Activated naive CD4-positive, alpha-beta T cell treated with anti-CD3 and anti-CD28 coated beads, Interleukin-2, amount 10 ng/mL, durations not matched to agents 7 days and 5 days (primary cell): ENCODE measurements around the gene UNC79.

Experiments used
- CTCF ChIA-PET: fragments of 350-600 bp; sonication (Branson Sonifier 250); formaldehyde crosslinking; loops from one replicate; lab custom pipeline; 2021; ENCODE audit warnings: antibody characterized with exemption; lab: Charles Lee
- DNase-seq: peaks from one replicate; pipeline ENCODE4 v3.0.0-alpha.2; 2020
- H3K27ac Mint-ChIP-seq: one replicate; pipeline ENCODE4 v1.8.0; 2021; ENCODE audit warnings: mild to moderate bottlenecking, moderate library complexity, mixed read lengths
- H3K27me3 Mint-ChIP-seq: one replicate; pipeline ENCODE4 v1.8.0; 2021; ENCODE audit warnings: mild to moderate bottlenecking, mixed read lengths
- H3K36me3 Mint-ChIP-seq: one replicate; pipeline ENCODE4 v1.8.0; 2021; ENCODE audit warnings: mixed read lengths
- H3K4me1 Mint-ChIP-seq: one replicate; pipeline ENCODE4 v1.8.0; 2021; ENCODE audit warnings: mixed read lengths
- H3K4me3 Mint-ChIP-seq: one replicate; pipeline ENCODE4 v1.8.0; 2021; ENCODE audit warnings: mild to moderate bottlenecking, moderate library complexity, mixed read lengths
- H3K9me3 Mint-ChIP-seq: one replicate; pipeline ENCODE4 v1.8.0; 2021; ENCODE audit warnings: mixed read lengths

The UNC79 gene

DNA sequence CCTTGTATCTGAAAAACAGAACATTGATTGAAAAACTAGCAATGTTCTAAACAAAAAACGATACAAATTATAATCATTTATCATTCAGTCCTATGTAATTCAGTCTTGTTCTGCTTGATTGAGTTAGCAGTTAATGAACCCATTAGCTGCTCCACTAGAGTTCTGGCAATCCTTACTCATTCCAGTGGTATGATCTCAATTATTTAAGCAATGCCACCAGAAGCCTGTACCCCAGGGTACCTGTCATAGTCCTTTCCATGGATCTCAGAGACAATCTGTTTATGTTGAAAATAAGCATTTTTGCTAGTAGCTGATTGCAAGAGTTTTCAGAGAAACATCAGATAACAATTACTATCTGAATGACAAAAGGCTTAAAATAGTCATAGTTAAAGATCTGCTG, 115.9 kb downstream of the UNC79 start:
- H3K9me3 Mint-ChIP-seq: no peaks in the 10 kb centered on the region
- peaks cover 20% of the 10 kb centered on the region for H3K27me3 Mint-ChIP-seq
- CTCF ChIA-PET: no interaction called here
- no peaks in the 10 kb centered on the region for H3K4me1 Mint-ChIP-seq
- H3K4me3 Mint-ChIP-seq: no peak overlapping the region
- DNase-seq: no peak
- no peaks in the 10 kb centered on the region for H3K36me3 Mint-ChIP-seq
- H3K27ac Mint-ChIP-seq: no peak overlapping the region

DNA sequence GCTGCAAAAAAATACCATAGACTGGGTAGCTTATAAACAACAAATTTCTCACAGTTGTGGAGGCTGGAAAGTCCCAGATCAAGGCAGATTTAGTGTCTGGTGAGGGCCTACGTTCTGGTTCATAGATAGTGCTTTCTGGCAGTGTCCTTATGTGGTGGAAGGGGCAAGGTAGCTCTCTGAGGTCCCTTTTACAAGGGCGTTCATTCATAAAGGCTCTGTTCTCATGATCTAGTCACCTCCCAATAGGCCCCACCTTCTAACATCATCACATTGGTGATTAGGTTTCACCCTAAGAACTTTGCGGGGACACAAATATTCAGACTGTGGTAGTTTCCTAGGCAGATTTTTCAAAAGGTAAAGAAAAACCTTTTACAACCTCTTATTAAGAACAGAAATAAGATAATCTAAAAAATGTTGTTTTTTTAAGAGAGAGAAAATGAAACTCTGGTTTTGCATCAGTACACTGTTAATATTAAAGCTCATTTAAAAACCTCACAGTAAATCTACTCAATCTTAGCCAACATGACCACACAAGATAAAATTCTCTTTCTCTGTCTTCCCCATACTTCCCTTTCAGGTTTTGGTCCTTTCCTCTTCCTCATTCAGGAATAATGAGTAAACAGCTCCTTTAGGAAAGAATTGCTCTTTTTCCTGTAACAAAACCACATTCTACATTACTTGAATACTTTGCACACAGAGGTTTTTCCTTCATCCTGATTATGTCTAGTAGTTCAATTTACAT, 117.5 kb downstream of the UNC79 start:
- Mint-ChIP-seq H3K36me3 (no peaks in the 10 kb centered on the region), H3K4me3 (no peak overlapping the region), H3K9me3 (no peaks in the 10 kb centered on the region), H3K4me1 (no peaks in the 10 kb centered on the region), H3K27ac (no peak overlapping the region), H3K27me3 (peaks cover 15% of the 10 kb centered on the region)
- no peak for DNase-seq
- CTCF ChIA-PET: no interaction called here

DNA sequence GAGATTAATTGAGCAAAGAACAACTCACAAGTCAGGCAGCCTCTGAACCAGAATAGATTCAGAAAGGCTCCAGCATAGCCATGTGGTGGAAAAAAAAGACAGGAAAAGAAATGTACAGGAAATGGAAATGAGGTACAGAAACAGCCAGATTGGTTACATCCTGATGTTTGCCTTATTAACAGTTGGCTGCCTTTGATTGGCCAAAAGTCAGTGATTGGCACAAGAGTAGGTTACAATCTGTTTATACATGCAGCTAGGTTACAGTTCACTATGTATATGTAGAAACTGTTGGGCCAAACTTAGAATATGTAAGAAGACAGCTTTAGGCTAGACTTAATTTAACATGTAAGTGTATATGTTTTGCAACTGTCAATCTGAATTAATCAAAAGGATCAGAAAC, 118.9 kb downstream of the UNC79 start:
- no peaks in the 10 kb centered on the region for H3K4me1 Mint-ChIP-seq
- no peak overlapping the region for H3K4me3 Mint-ChIP-seq
- H3K36me3 Mint-ChIP-seq: no peaks in the 10 kb centered on the region
- CTCF ChIA-PET: no interaction called here
- no peak overlapping the region for H3K27ac Mint-ChIP-seq
- no peak for DNase-seq
- peaks cover 10% of the 10 kb centered on the region for H3K27me3 Mint-ChIP-seq
- H3K9me3 Mint-ChIP-seq: no peaks in the 10 kb centered on the region

DNA sequence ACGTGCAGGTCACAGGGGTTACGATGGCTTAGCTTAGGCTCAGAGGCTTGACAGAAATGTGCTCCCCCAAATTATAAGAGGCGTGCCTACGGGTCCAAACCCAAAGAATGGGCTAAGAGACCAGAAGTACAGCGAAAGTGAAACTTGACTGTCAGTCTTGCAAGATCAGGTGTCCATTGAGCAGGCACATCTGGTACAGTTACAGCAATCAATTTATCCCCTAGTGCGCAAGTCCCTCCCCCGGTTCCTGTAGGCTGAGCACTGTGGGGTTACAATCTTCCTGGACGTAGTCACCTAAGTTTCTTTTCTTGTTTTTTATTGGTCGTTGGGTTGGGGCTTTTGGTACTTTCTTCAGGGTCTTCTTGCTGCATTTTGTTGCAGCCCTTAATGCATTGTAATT, 134.2 kb downstream of the UNC79 start:
- Mint-ChIP-seq H3K9me3 (no peaks in the 10 kb centered on the region), H3K36me3 (no peaks in the 10 kb centered on the region), H3K27ac (no peak overlapping the region), H3K27me3 (peaks cover 3% of the 10 kb centered on the region), H3K4me3 (no peak overlapping the region), H3K4me1 (no peaks in the 10 kb centered on the region)
- CTCF ChIA-PET: no interaction called here
- DNase-seq: no peak

DNA sequence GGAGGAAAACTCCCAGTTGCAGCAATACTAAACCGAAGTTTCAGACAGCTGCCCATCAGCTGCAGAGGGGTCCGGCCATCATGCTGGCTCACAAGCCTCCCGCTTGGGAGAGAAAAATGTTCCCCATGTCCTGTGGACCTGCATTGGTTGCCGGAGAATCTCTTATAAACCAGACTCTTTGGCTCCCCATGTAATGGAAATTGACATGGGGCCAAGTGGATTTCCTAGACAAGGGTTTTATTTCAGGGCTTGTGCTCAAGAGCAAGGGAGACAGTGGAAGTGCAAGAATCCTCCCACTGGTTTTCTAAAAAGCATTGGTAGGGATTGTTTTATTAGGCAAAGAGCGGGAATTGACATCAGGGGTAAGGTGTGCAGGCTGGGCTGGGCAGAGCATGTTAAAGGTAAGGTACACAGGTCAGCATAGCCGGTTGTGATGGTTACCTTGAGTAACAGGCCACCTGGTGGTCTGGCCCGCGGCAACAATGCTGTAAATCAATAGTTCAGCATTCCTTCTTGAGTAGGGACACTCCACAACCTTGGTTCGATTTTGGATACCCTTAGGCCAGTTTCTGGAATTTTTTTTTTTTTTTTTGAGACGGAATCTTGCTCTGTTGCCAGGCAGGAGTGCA, 135.4 kb downstream of the UNC79 start:
- Mint-ChIP-seq H3K36me3 (no peaks in the 10 kb centered on the region), H3K27ac (no peak overlapping the region), H3K9me3 (no peaks in the 10 kb centered on the region), H3K4me1 (no peaks in the 10 kb centered on the region), H3K4me3 (no peak overlapping the region), H3K27me3 (peaks cover 3% of the 10 kb centered on the region)
- CTCF ChIA-PET: no interaction called here
- no peak for DNase-seq

DNA sequence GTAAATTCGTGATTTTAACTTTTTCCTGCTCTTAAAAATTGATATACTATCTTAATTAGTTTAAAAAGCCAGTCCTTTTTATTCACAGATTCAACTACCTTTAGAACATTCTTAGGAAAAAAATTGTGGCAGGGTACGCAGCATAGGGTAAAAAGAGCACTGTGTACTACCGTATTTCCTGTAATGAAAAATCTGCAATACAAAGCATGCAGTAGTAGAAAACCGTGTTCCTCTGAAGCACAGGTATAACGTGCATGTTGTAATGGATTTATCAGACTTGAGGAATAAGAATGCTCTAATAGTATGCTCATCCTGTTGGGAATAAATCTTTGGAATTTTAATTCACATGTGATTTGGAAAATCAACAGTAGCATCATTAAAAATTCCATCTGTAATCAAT, 140.5 kb downstream of the UNC79 start:
- Mint-ChIP-seq H3K4me3 (no peak overlapping the region), H3K27me3 (peaks cover 3% of the 10 kb centered on the region), H3K4me1 (no peaks in the 10 kb centered on the region), H3K9me3 (no peaks in the 10 kb centered on the region), H3K27ac (no peak overlapping the region), H3K36me3 (no peaks in the 10 kb centered on the region)
- no peak for DNase-seq
- CTCF ChIA-PET: no interaction called here

DNA sequence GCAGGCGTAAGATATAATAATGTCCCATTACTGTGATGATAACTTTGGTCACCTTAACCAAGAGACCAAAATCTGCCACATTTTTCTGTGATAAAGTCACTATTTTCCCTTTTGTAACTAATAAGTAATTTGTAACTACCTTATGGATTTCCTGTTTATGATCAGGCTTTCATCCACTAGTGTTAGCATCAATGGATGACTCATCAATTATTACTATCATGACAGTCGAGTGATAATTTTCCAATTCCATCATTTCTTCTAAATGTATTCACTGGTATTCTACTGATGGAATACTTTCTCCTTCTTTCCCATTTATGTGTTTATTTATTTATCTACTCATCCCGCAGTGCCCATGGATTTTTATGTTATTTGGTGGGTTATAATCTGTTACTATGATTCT, 148.4 kb downstream of the UNC79 start:
- H3K4me1 Mint-ChIP-seq: no peaks in the 10 kb centered on the region
- no peak overlapping the region for H3K4me3 Mint-ChIP-seq
- DNase-seq: no peak
- H3K36me3 Mint-ChIP-seq: no peaks in the 10 kb centered on the region
- H3K27ac Mint-ChIP-seq: no peak overlapping the region
- H3K27me3 Mint-ChIP-seq: peaks cover 7% of the 10 kb centered on the region
- no peaks in the 10 kb centered on the region for H3K9me3 Mint-ChIP-seq
- CTCF ChIA-PET: no interaction called here

DNA sequence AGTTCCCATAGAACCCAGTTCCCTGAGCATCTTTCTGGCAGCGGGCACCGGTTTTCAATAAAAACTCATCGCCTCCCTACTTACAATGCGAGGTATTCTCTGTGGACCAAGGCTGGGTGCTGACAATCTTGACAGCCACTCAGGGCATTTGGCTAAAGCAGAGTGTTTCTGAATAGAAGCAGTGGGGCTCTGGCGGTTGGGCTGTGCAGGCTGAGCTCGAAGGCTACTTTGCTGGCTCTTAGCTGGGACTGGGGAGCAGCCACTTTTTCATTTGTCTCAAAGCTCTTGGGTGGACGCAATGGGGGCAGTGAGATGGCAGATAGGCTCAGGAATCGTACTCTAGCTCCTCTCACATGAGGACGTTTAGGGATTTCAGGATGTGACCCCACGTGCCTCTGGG, 151.8 kb downstream of the UNC79 start:
- H3K27me3 Mint-ChIP-seq: peaks cover 3% of the 10 kb centered on the region
- H3K27ac Mint-ChIP-seq: no peak overlapping the region

DNA sequence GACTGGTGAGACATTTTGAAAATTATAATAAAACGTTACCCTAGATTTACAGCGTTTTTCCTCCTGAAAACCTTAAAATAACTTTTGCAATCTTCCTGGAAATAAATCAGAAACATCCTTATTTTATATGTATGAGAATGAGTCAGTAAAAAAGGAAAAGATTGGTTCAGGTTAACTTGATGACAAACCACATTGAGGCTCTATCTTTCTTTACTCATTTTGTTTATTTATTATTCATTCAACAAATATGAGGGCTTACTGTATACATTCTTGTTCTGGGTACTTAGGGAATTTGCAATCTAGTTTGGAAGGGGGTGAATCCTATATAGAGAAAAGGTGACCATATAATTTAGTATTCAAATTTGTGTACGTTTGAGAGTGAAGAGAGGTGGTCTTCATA, 156.6 kb downstream of the UNC79 start:
- CTCF ChIA-PET: no interaction called here
- Mint-ChIP-seq H3K9me3 (no peaks in the 10 kb centered on the region), H3K4me1 (no peaks in the 10 kb centered on the region), H3K36me3 (no peaks in the 10 kb centered on the region), H3K4me3 (no peak overlapping the region), H3K27me3 (no peaks in the 10 kb centered on the region), H3K27ac (no peak overlapping the region)
- no peak for DNase-seq

More for the DNA sequence above, 151.8 kb downstream of the UNC79 start:
- Mint-ChIP-seq H3K9me3 (no peaks in the 10 kb centered on the region), H3K36me3 (no peaks in the 10 kb centered on the region), H3K4me1 (no peaks in the 10 kb centered on the region), H3K4me3 (no peak overlapping the region)
- DNase-seq: no peak
- CTCF ChIA-PET: interaction anchor here (0.7 kb wide), 1 partner anchor 15 kb away, joined by 3 read pairs; no protein-coding TSS in a partner anchor

DNA sequence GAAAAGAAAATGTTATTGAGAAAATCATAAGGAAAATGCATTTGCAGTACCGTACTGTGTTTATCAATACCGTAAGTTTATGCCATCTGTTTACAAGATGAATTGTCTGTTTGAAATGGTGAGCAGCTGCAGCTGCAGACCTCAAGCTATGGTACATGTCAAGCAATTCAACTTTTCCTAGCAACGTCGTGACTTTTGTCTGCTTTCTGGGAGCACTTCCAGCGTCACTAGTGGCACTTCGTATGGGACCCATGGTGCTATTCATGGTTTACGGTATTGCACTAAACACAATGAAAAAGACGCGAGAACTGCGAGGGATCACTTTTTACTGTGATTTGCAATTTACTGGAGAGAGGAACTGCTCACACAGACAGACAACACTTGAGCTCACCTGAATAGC, 160.8 kb downstream of the UNC79 start:
- no peaks in the 10 kb centered on the region for H3K9me3 Mint-ChIP-seq

DNA sequence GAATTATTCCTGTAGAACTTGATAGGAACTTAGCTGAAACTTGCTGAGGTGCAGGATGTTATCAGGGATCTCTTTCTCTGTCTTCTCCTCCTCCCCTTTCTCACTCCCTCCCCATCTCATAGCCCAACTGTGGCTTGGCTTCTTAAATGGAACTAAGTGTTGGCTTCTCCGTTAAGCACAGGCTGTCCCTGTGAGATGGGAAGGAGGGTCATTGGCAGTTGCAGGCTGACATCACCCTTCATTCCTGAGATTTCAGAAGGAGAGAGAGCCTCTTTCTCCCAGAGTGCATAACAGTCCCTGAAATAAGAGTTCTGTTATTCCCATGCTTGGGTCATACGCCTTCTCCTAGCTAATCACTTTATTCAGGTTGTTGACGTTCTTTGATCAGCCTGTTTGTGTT, 162.0 kb downstream of the UNC79 start:
- H3K27ac Mint-ChIP-seq: no peak overlapping the region
- DNase-seq: no peak
- H3K4me1 Mint-ChIP-seq: no peaks in the 10 kb centered on the region
- peaks cover 4% of the 10 kb centered on the region for H3K27me3 Mint-ChIP-seq
- H3K9me3 Mint-ChIP-seq: no peaks in the 10 kb centered on the region
- H3K36me3 Mint-ChIP-seq: no peaks in the 10 kb centered on the region
- H3K4me3 Mint-ChIP-seq: no peak overlapping the region
- CTCF ChIA-PET: no interaction called here

More for the DNA sequence above, 160.8 kb downstream of the UNC79 start:
- Mint-ChIP-seq H3K4me1 (no peaks in the 10 kb centered on the region), H3K27ac (no peak overlapping the region), H3K27me3 (peaks cover 4% of the 10 kb centered on the region), H3K36me3 (no peaks in the 10 kb centered on the region), H3K4me3 (no peak overlapping the region)
- CTCF ChIA-PET: no interaction called here
- DNase-seq: no peak

DNA sequence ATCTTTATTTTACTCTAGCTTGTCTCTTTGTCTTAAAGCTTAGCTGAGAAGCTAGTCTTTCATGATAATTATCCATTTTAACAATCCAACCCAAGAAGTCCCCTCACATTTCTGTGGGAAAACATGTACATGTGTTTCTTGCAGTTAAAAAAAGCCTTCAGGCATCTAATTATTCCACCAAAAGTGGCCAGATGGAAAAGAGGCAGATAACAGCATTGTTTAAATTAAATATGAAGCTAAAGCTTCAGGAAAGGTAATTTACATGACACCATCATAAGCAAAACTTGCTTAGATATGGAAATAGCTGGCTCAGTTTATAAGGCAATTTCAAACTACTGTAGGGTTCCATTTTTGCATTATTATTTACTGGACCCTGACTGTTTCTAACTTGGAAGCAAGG, 175.4 kb downstream of the UNC79 start:
- CTCF ChIA-PET: no interaction called here
- H3K27me3 Mint-ChIP-seq: peaks cover 4% of the 10 kb centered on the region
- H3K4me1 Mint-ChIP-seq: no peaks in the 10 kb centered on the region
- H3K36me3 Mint-ChIP-seq: no peaks in the 10 kb centered on the region
- no peak overlapping the region for H3K27ac Mint-ChIP-seq
- H3K4me3 Mint-ChIP-seq: no peak overlapping the region
- no peak for DNase-seq
- no peaks in the 10 kb centered on the region for H3K9me3 Mint-ChIP-seq

DNA sequence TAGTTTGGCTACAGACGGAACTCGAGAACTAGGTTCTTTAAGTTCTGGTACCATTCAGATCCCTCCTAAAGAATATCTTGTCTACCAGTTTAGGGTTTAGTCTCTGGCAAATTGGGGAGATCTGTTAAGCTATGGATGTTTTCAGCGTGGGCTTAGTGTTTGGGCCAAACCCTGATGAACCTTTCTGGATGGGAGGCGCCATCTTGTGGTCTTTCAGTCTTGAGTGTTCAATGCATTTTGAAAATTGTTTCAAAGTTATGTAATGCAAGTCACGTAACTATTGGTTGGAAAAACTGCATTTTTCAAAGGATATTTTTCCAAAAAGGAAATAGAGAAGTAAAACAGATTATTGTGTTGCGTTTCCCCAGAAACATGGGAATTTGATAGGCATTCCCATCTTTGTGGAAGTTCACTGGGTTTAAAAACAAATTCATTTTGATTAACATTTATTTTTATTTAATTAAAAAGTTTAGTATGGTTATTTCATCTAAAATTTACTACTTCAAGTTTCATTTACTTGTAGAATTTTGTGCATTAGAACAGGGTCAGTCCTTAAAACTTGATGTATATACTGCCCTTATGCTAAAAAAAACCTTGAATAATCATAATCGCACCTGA, 188.5 kb downstream of the UNC79 start:
- Mint-ChIP-seq H3K36me3 (no peaks in the 10 kb centered on the region), H3K4me3 (no peak overlapping the region), H3K27me3 (peaks cover 9% of the 10 kb centered on the region), H3K4me1 (no peaks in the 10 kb centered on the region), H3K27ac (no peak overlapping the region), H3K9me3 (no peaks in the 10 kb centered on the region)
- CTCF ChIA-PET: interaction anchor here (0.9 to 1.1 kb wide), 3 partner anchors 14 to 673 kb away, joined by 3 to 4 read pairs (median 3); no protein-coding TSS in a partner anchor
- DNase-seq: peak; percentile 43

DNA sequence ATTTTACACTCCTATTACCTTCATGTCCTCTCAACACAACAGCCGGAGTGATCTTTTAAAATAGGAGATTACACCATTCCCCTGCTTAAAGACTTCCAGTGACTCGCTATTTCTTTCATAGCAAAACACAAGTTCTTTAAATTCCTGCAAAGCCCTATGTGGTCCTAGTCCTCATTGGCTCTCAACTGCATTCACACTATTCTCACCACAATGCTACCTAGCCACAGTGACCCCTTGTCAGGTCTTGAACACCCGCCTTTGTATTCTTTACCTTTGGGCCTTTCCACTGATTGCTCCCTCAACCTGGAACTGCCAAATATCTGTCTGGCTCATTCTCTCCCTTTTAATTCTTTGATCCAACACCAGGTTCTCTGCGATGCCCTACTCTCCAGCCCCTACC, 197.3 kb downstream of the UNC79 start:
- Mint-ChIP-seq H3K9me3 (no peaks in the 10 kb centered on the region), H3K27me3 (peaks cover 4% of the 10 kb centered on the region), H3K27ac (no peak overlapping the region), H3K4me1 (no peaks in the 10 kb centered on the region), H3K36me3 (no peaks in the 10 kb centered on the region), H3K4me3 (no peak overlapping the region)
- DNase-seq: no peak
- CTCF ChIA-PET: no interaction called here

DNA sequence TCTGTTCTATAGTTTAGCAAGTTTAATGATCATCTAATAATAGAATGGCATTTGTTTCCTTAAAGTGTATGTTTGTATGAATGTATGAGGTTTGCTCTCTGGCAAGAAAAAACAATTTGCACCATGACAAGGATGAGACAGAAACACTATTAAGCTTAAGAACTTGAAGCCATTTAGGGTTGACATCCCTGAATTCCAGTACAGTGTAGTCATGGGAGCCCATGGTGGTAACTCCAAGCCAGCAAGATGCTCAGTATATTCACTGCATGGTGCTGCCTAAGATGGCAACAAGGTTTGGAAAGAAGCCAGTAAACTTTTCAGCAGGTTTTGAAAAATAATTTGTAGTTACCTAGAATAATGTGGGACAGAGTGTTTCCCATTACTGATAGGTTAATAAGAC, 198.9 kb downstream of the UNC79 start:
- peaks cover 4% of the 10 kb centered on the region for H3K27me3 Mint-ChIP-seq
- CTCF ChIA-PET: no interaction called here
- H3K9me3 Mint-ChIP-seq: no peaks in the 10 kb centered on the region
- no peaks in the 10 kb centered on the region for H3K36me3 Mint-ChIP-seq
- no peaks in the 10 kb centered on the region for H3K4me1 Mint-ChIP-seq
- no peak overlapping the region for H3K27ac Mint-ChIP-seq
- no peak for DNase-seq
- no peak overlapping the region for H3K4me3 Mint-ChIP-seq
